Muscle of leg (tissue), 11 donors: Measurements from ENCODE around the gene IER3. TPM values are rescaled to one million over a fixed set of nuclear protein-coding genes. Genes with fewer than 3 reads are reported as not detected.
A peak's percentile ranks its signal among the peaks of the same experiment; 100 is the strongest.
"Not testable (repeated sequence)": the region's sequence is repeated elsewhere in the genome, so short reads cannot be mapped to it uniquely, and the experiment has no call there.

ENCODE experiments used
- DNase-seq: peaks from one replicate; pipeline ENCODE4 v3.0.0; 2013
- H3K27ac ChIP-seq: one replicate; pipeline ENCODE4 v1.5.1; 2013; ENCODE audit warnings: mild to moderate bottlenecking, low read length, control low read depth
- H3K27me3 ChIP-seq: one replicate; pipeline ENCODE4 v1.6.1; 2013; ENCODE audit warnings: low read length; ENCODE audit not compliant: control insufficient read depth, insufficient read depth
- H3K36me3 ChIP-seq: one replicate; pipeline ENCODE4 v1.6.1; 2013; ENCODE audit warnings: low read length; ENCODE audit not compliant: control insufficient read depth, insufficient read depth
- H3K4me1 ChIP-seq: one replicate; pipeline ENCODE4 v1.6.1; 2013; ENCODE audit warnings: low read length; ENCODE audit not compliant: control insufficient read depth, insufficient read depth
- H3K4me3 ChIP-seq: one replicate; pipeline ENCODE4 v1.5.1; 2013; ENCODE audit warnings: low read length, control low read depth
- H3K9me3 ChIP-seq: replicated peaks from 2 replicates; pipeline ENCODE4 v1.6.1; 2013; ENCODE audit warnings: low read depth, low read length; ENCODE audit not compliant: control insufficient read depth
- WGBS: methylation state at CpG from one replicate; pipeline ENCODE4 v1.1.5; 2013; ENCODE audit warnings: missing lambda C conversion rate; ENCODE audit not compliant: insufficient coverage; 5-methylcytosine and 5-hydroxymethylcytosine counted together
- polyA plus RNA-seq, 8 donors: library from polyadenylated mRNA; unstranded; fragments of 120-200 nt; gene quantifications; one replicate each; pipeline versions ENCODE4 v1.2.1 to v1.2.3, GENCODE V29; 2013; ENCODE audit warnings: inconsistent platforms in 1 of 8, low replicate concordance in 1 of 8; ENCODE audit not compliant: insufficient read length in 8 of 8, insufficient read depth in 1 of 8
- total RNA-seq: library from RNA; stranded (reverse); fragments of 120-200 nt; gene quantifications from one replicate; pipeline ENCODE4 v1.2.4, GENCODE V29; 2013

The IER3 gene
- total and polyA plus RNA-seq, 9 donors = 5.8 to 22.6 (median 12.6) TPM

DNA sequence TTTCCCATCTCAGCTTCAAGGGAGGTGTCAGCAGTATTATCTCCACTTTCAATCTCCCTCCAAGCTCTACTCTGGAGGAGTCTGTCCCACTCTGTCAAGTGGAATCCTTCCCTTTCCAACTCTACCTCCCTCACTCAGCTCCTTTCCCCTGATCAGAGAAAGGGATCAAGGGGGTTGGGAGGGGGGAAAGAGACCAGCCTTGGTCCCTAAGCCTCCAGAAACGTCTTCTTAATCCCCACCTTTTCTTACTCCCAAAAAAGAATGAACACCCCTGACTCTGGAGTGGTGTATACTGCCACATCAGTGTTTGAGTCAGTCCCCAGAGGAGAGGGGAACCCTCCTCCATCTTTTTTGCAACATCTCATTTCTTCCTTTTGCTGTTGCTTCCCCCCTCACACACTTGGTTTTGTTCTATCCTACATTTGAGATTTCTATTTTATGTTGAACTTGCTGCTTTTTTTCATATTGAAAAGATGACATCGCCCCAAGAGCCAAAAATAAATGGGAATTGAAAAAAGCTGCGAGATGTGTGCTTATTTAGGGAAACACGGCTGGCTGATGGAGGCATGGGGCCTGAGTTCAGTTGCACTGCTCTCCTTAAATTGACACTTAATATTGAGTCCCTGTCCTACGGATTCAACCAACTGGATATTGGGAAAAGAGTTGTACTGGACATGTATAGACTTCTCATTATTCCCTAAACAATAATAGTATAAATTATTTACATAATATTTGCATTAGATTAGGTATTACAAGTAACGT, 19.3 kb downstream of the IER3 start:
- Histone ChIP-seq H3K4me3 (no peak overlapping the region), H3K36me3 (peaks cover 69% of the 10 kb centered on the region), H3K27me3 (no peaks in the 10 kb centered on the region), H3K9me3 (no peaks in the 10 kb centered on the region), H3K4me1 (peaks cover 15% of the 10 kb centered on the region), H3K27ac (no peak overlapping the region)
- no CpG with 5 or more reads among the region's 6 CpGs for WGBS
- DNase-seq = no peak

- H3K9me3 ChIP-seq, DNase-seq, H3K27me3 ChIP-seq, H3K27ac ChIP-seq, H3K4me3 ChIP-seq: not testable (repeated sequence)
- WGBS = 54% methylated on average over 13 of the region's 29 CpGs
- Histone ChIP-seq H3K4me1 (peaks cover 22% of the 10 kb centered on the region), H3K36me3 (peaks cover 61% of the 10 kb centered on the region)
Measured at GRCh38 chr6:30723843-30724741, 20.3 kb downstream of the IER3 start.

GRCh38 chr6:30723159-30723842, 21.0 kb downstream of the IER3 start:
- H3K4me3 ChIP-seq = not testable (repeated sequence)
- 67% methylated on average over 6 of the region's 16 CpGs for WGBS

GRCh38 chr6:30722280-30723112, 21.9 kb downstream of the IER3 start:
- peaks cover 28% of the 10 kb centered on the region for H3K4me1 ChIP-seq
- peak overlapping the region; percentile 97 for H3K27ac ChIP-seq
- 5% methylated on average over 26 of the region's 27 CpGs for WGBS
- H3K27me3 ChIP-seq = no peaks in the 10 kb centered on the region
- peak; percentile 82 for DNase-seq
- H3K9me3 ChIP-seq = no peaks in the 10 kb centered on the region
- H3K36me3 ChIP-seq = peaks cover 49% of the 10 kb centered on the region
- peak overlapping the region; percentile 91 for H3K4me3 ChIP-seq

More at GRCh38 chr6:30723159-30723842, 21.0 kb downstream of the IER3 start:
- not testable (repeated sequence) for H3K27me3 ChIP-seq, DNase-seq, H3K9me3 ChIP-seq
- peaks cover 57% of the 10 kb centered on the region for H3K36me3 ChIP-seq
- H3K27ac ChIP-seq = peak overlapping the region; percentile 38
- peaks cover 25% of the 10 kb centered on the region for H3K4me1 ChIP-seq

DNA sequence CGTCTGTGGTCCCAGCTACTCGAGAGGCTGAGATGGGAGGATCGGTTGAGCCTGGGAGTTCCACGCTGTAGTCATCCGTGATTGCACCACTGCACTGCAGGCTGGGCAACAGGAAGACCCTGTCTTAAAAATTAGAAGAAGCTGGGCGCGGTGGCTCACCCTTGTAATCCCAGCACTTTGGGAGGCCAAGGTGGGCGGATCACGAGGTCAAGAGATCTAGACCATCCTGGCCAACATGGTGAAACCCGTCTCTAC, 22.4 kb downstream of the IER3 start:
- not testable (repeated sequence) for H3K27me3 ChIP-seq, DNase-seq, H3K9me3 ChIP-seq
- WGBS = 0% methylated on average over 7 of the region's 10 CpGs
- peak overlapping the region; percentile 91 for H3K4me3 ChIP-seq
- H3K36me3 ChIP-seq = peaks cover 46% of the 10 kb centered on the region
- H3K4me1 ChIP-seq = peaks cover 28% of the 10 kb centered on the region
- H3K27ac ChIP-seq = peak overlapping the region; percentile 97

GRCh38 chr6:30721198-30722024, 22.9 kb downstream of the IER3 start:
- H3K4me1 ChIP-seq = peaks cover 33% of the 10 kb centered on the region
- under 1% methylated on average over 57 of the region's 71 CpGs for WGBS
- H3K27ac ChIP-seq = peak overlapping the region; percentile 97
- DNase-seq = peak; percentile 97
- H3K27me3 ChIP-seq = no peaks in the 10 kb centered on the region
- H3K36me3 ChIP-seq = peaks cover 46% of the 10 kb centered on the region
- H3K9me3 ChIP-seq = no peaks in the 10 kb centered on the region
- peak overlapping the region; percentile 91 for H3K4me3 ChIP-seq

GRCh38 chr6:30720738-30721197, 23.6 kb downstream of the IER3 start:
- peak; percentile 83 for DNase-seq
- Histone ChIP-seq H3K27ac (peak overlapping the region; percentile 97), H3K9me3 (no peaks in the 10 kb centered on the region), H3K4me1 (peaks cover 32% of the 10 kb centered on the region), H3K27me3 (no peaks in the 10 kb centered on the region), H3K36me3 (peaks cover 42% of the 10 kb centered on the region), H3K4me3 (peak overlapping the region; percentile 91)
- 0% methylated on average over 24 of the region's 29 CpGs for WGBS

- DNase-seq = peak; percentile 100
- Histone ChIP-seq H3K36me3 (peaks cover 35% of the 10 kb centered on the region), H3K9me3 (no peaks in the 10 kb centered on the region), H3K27ac (peak within 1 kb of the TSS; percentile 99), H3K4me1 (peaks cover 32% of the 10 kb centered on the region), H3K27me3 (no peaks in the 10 kb centered on the region), H3K4me3 (peak within 1 kb of the TSS; percentile 91)
- WGBS = under 1% methylated on average over 35 of the region's 38 CpGs
Measured at GRCh38 chr6:30719791-30720737, 24.3 kb downstream of the IER3 start, which contains the start of gene TUBB. Gene TUBB, plus strand, starts transcription at chr6:30720352. Its CDS starts 155 bp downstream, at chr6:30720507.
